ENCODE data around the gene EYS.

EYS gene

GRCh38 chr6:64721865-64722264, 985.2 kb downstream of the EYS start:
- DNase-seq (ENCODE audit: low spot score): no peak

- no peak for DNase-seq (ENCODE audit: low spot score)
Measured at GRCh38 chr6:64717281-64717680, 989.7 kb downstream of the EYS start.

GRCh38 chr6:64715624-64716023, 991.4 kb downstream of the EYS start:
- DNase-seq (ENCODE audit: low spot score): no peak

GRCh38 chr6:64714073-64714472, 993.0 kb downstream of the EYS start:
- no peak for DNase-seq (ENCODE audit: low spot score)

GRCh38 chr6:64713175-64713574, 993.9 kb downstream of the EYS start:
- DNase-seq (ENCODE audit: low spot score): no peak

- DNase-seq (ENCODE audit: low spot score): no peak
Measured at GRCh38 chr6:64712606-64713005, 994.4 kb downstream of the EYS start.

GRCh38 chr6:64703922-64704321, 1003.1 kb downstream of the EYS start:
- no peak for DNase-seq (ENCODE audit: low spot score)

GRCh38 chr6:64696053-64696452, 1011.0 kb downstream of the EYS start:
- DNase-seq (ENCODE audit: low spot score): no peak

GRCh38 chr6:64694356-64694755, 1012.7 kb downstream of the EYS start:
- no peak for DNase-seq (ENCODE audit: low spot score)

GRCh38 chr6:64691064-64691463, 1016.0 kb downstream of the EYS start:
- no peak for DNase-seq (ENCODE audit: low spot score)

GRCh38 chr6:64685401-64685800, 1021.6 kb downstream of the EYS start:
- DNase-seq (ENCODE audit: low spot score): no peak

- peak; percentile 65 for DNase-seq (ENCODE audit: low spot score)
Measured at GRCh38 chr6:64683682-64684081, 1023.3 kb downstream of the EYS start.

GRCh38 chr6:64681416-64682160, 1025.4 kb downstream of the EYS start:
- no peak for DNase-seq (ENCODE audit: low spot score)

GRCh38 chr6:64680446-64680845, 1026.6 kb downstream of the EYS start:
- DNase-seq (ENCODE audit: low spot score): peak; percentile 61

- no peak for DNase-seq (ENCODE audit: low spot score)
Measured at GRCh38 chr6:64679416-64679815, 1027.6 kb downstream of the EYS start.

- no peak for DNase-seq (ENCODE audit: low spot score)
Measured at GRCh38 chr6:64672651-64673050, 1034.4 kb downstream of the EYS start.

- DNase-seq (ENCODE audit: low spot score): no peak
Measured at GRCh38 chr6:64672131-64672530, 1034.9 kb downstream of the EYS start.

- no peak for DNase-seq (ENCODE audit: low spot score)
Measured at GRCh38 chr6:64665137-64665536, 1041.9 kb downstream of the EYS start.

- DNase-seq (ENCODE audit: low spot score): no peak
Measured at GRCh38 chr6:64664480-64664879, 1042.5 kb downstream of the EYS start.

GRCh38 chr6:64644024-64644423, 1063.0 kb downstream of the EYS start:
- DNase-seq (ENCODE audit: low spot score): no peak

GRCh38 chr6:64630901-64631300, 1076.1 kb downstream of the EYS start:
- DNase-seq (ENCODE audit: low spot score): no peak

GRCh38 chr6:64622944-64623343, 1084.1 kb downstream of the EYS start:
- no peak for DNase-seq (ENCODE audit: low spot score)

- DNase-seq (ENCODE audit: low spot score): no peak
Measured at GRCh38 chr6:64602993-64603392, 1104.0 kb downstream of the EYS start.

- no peak for DNase-seq (ENCODE audit: low spot score)
Measured at GRCh38 chr6:64591676-64592036, 1115.4 kb downstream of the EYS start.
